HepG2 (cell line): Measurements from ENCODE around the gene CD6. TPM values are rescaled to one million over a fixed set of nuclear protein-coding genes. Genes with fewer than 3 reads are reported as not detected.

Experiments
- ATAC-seq: fragments of 200-7000 bp; cut with Tn5 transposase; 3 replicates; pipeline ENCODE4 v1.9.1; 2020; ENCODE audit warnings: mild to moderate bottlenecking, moderate library complexity
- BruUV-seq: library from RNA; stranded (reverse); fragments of 400-500 nt; replicated peaks from 2 replicates; lab custom pipeline; 2021; lab: Mats Ljungman, UMichigan
- CTCF ChIA-PET: fragments of 300-600 bp; formaldehyde crosslinking; extraction: SDS; loops from one replicate; lab custom pipeline; 2021; ENCODE audit warnings: low total read pairs, inconsistent platforms, low intra/inter-chr PET ratio; lab: Yijun Ruan, JAX
- POLR2A ChIA-PET: fragments of 350-600 bp; sonication (Branson Sonifier 250); formaldehyde crosslinking; loops from one replicate; lab custom pipeline; 2020; ENCODE audit warnings: antibody characterized with exemption, inconsistent platforms; lab: Yijun Ruan, JAX
- DNase-seq: peaks from one replicate; pipeline ENCODE4 v3.0.0-alpha.2; 2015; ENCODE audit warnings: low spot score
- FAIRE-seq: peaks from 3 replicates; lab custom pipeline; 2011; peaks lifted over from hg19 to GRCh38; lab: Jason Lieb, UNC
- H2AFZ ChIP-seq: one replicate; pipeline ENCODE4 v1.6.1; 2011; ENCODE audit warnings: low read length, inconsistent platforms
- H3K27ac ChIP-seq: fragments of 300-600 bp; 3 replicates; pipeline ENCODE4 v1.8.0; 2011; ENCODE audit warnings: mixed run types, mild to moderate bottlenecking, mixed read lengths, low read length, inconsistent platforms; ENCODE audit not compliant: insufficient read depth; ENCODE audit errors: extremely low read length
- H3K27me3 ChIP-seq, 2 experiments: fragments of 200-600 bp in 1 of 2; 2 replicates in 1 of 2; 3 replicates in 1 of 2; pipeline versions ENCODE4 v1.6.0 to v1.8.0; 2011; ENCODE audit warnings: low read length in 2 of 2, mild to moderate bottlenecking in 2 of 2, moderate library complexity in 2 of 2, inconsistent platforms in 1 of 2; ENCODE audit not compliant: insufficient read depth in 2 of 2, control insufficient read depth in 1 of 2
- H3K36me3 ChIP-seq, 2 experiments: fragments of 200-600 bp in 1 of 2; replicated peaks in 1 of 2; 2 replicates in 1 of 2; 3 replicates in 1 of 2; pipeline versions ENCODE4 v1.5.1 to v1.8.0; 2011; ENCODE audit warnings: low read length in 2 of 2, inconsistent platforms in 1 of 2; ENCODE audit not compliant: insufficient read depth in 2 of 2, control insufficient read depth in 1 of 2
- H3K4me1 ChIP-seq: 2 replicates; pipeline ENCODE4 v1.5.1; 2012; ENCODE audit warnings: low read length, inconsistent platforms; ENCODE audit not compliant: insufficient read depth
- H3K4me2 ChIP-seq: 2 replicates; pipeline ENCODE4 v1.6.0; 2011; ENCODE audit warnings: low read depth, low read length, inconsistent platforms
- H3K4me3 ChIP-seq, 3 experiments: fragments of 200-600 bp in 1 of 3; sonication (generic), shearing (Covaris generic) in 1 of 3; replicated peaks in 1 of 3; 2 replicates each; pipeline ENCODE4 v1.5.1; 2011 to 2016; ENCODE audit warnings: low read length in 3 of 3, inconsistent platforms in 2 of 3, low read depth in 2 of 3, mild to moderate bottlenecking in 2 of 3, control low read depth in 1 of 3, mixed read lengths in 1 of 3; ENCODE audit not compliant: insufficient read depth in 1 of 3
- H3K79me2 ChIP-seq: one replicate; pipeline ENCODE4 v1.6.1; 2011; ENCODE audit warnings: low read length, inconsistent platforms; ENCODE audit not compliant: insufficient read depth
- H3K9ac ChIP-seq: 2 replicates; pipeline ENCODE4 v1.6.0; 2011; ENCODE audit warnings: mild to moderate bottlenecking, low read depth, low read length, inconsistent platforms; ENCODE audit not compliant: insufficient read depth
- H3K9me3 ChIP-seq: 2 replicates; pipeline ENCODE4 v1.5.1; 2012; ENCODE audit warnings: mild to moderate bottlenecking, low read length
- H4K20me1 ChIP-seq: 2 replicates; pipeline ENCODE4 v1.6.0; 2011; ENCODE audit warnings: inconsistent platforms, mild to moderate bottlenecking, low read length, moderate library complexity; ENCODE audit not compliant: insufficient read depth
- FOXP1 ChIP-seq, 2 experiments: fragments of 450-650 bp in 1 of 2; IDR thresholded peaks; 2 replicates each; pipeline ENCODE4 v1.6.1; 2017 to 2018; ENCODE audit warnings: antibody characterized with exemption in 1 of 2
- HNRNPL ChIP-seq: fragments of 200-400 bp; formaldehyde crosslinking; IDR thresholded peaks from 2 replicates; pipeline ENCODE4 v1.6.1; 2017; ENCODE audit warnings: mild to moderate bottlenecking, low read depth, low read length
- ZNF792 ChIP-seq: IDR thresholded peaks from 2 replicates; pipeline ENCODE4 v1.6.1; 2016
- ZNF883 ChIP-seq: sonication (generic); formaldehyde crosslinking; IDR thresholded peaks from 2 replicates; pipeline ENCODE4 v1.5.1; 2020; ENCODE audit warnings: mild to moderate bottlenecking, missing genetic modification reagents; ENCODE audit errors: not compliant biosample characterization
- WGBS: methylation state at CpG from one replicate; pipeline ENCODE4 v1.1.6; 2017; ENCODE audit warnings: low lambda C conversion rate; 5-methylcytosine and 5-hydroxymethylcytosine counted together
- in situ Hi-C: cut with HindIII; loops from 2 replicates; pipeline ENCODE4 v1.10.0; 2017; ENCODE audit warnings: low pct_unique_long_range_greater_than_20kb; ENCODE audit not compliant: extremely low pct_ligation_motif_present
- intact Hi-C: fragments of 100-400 bp; cut with micrococcal nuclease; formaldehyde crosslinking; loops from one replicate; pipeline ENCODE4 v1.10.0; 2022; ENCODE audit not compliant: unreplicated experiment
- polyA plus RNA-seq, 8 experiments: library from polyadenylated mRNA; depleted of rRNA in 3 of 8; stranded (reverse) in 7 of 8; unstranded in 1 of 8; fragments of >200 nt; fragmentation: Illumina TruSeq in 4 of 8; extraction: Trizol in 4 of 8; gene quantifications; 2 replicates each; pipeline versions ENCODE4 v1.2.1 to v1.2.3, GENCODE V29; 2011 to 2016; ENCODE audit warnings: low read depth in 4 of 8, missing spikeins in 1 of 8, mixed read lengths in 1 of 8; ENCODE audit not compliant: insufficient read depth in 1 of 8
- total RNA-seq, 5 experiments: library from RNA; depleted of rRNA; stranded (reverse); fragments of >200 nt; fragmentation: Illumina TruSeq; extraction: Trizol; gene quantifications; 2 replicates each; pipeline ENCODE4 v1.2.3, GENCODE V29; 2016; ENCODE audit warnings: low read depth in 1 of 5
- TF ChIP-seq, protein P1 (sequence below): sonication (generic); formaldehyde crosslinking; IDR thresholded peaks from 2 replicates; pipeline ENCODE4 v1.4.0; 2020; ENCODE audit warnings: mild to moderate bottlenecking, missing genetic modification reagents, borderline replicate concordance
- TF ChIP-seq, protein P2 (sequence below): sonication (generic); formaldehyde crosslinking; IDR thresholded peaks from 2 replicates; pipeline ENCODE4 v1.4.0; 2020; ENCODE audit warnings: missing genetic modification reagents, borderline replicate concordance

Gene CD6
- total and polyA plus RNA-seq, 2 of the 13 experiments (the other 11 are each of a cell fraction or from before 2014, with no cell fraction given), result not detected

DNA sequence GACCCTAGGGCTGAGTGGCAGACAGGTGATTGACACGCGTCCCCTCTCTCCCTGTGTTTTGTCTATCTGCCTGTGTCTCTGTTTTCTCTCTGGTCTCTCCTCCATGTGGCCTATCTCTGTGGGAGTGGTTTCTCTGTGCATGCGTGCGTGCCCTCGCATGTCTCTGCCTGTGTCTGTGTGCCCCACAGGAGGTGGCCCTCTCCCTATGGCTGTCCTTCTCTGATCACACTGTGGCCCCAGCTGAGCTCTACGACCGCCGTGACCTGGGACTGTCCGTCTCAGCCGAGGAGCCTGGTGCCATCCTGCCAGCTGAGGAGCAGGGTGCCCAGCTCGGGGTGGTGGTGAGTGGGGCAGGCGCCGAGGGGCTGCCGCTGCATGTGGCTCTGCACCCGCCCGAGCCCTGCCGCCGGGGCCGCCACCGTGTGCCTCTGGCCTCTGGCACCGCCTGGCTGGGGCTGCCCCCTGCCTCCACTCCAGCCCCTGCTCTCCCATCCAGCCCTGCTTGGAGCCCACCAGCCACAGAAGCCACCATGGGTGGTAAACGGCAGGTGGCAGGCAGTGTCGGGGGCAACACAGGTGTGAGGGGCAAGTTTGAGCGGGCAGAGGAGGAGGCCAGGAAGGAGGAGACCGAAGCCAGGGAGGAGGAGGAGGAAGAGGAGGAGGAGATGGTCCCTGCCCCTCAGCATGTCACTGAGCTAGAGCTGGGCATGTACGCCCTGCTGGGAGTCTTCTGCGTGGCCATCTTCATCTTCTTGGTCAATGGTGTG, 35.6 kb upstream of the CD6 start:
- FAIRE-seq (no peak), ATAC-seq (no peak), DNase-seq (no peak)
- Histone ChIP-seq H3K9ac (no peak overlapping the region), H3K27ac (no peak overlapping the region), H3K4me1 (no peaks in the 10 kb centered on the region), H2AFZ (no peak overlapping the region), H3K79me2 (no peaks in the 10 kb centered on the region), H4K20me1 (no peaks in the 10 kb centered on the region), H3K4me3 (no peak overlapping the region), H3K9me3 (no peaks in the 10 kb centered on the region), H3K36me3 (peaks cover 2 to 3% of the 10 kb centered on the region in 2 experiments; a peak in 3 of 5 replicates), H3K27me3 (no peaks in the 10 kb centered on the region; a peak in 1 of 5 replicates), H3K4me2 (no peak overlapping the region)
- CTCF ChIA-PET, result no interaction called here
- POLR2A ChIA-PET, result no interaction called here
- TF ChIP-seq, protein P1, sequence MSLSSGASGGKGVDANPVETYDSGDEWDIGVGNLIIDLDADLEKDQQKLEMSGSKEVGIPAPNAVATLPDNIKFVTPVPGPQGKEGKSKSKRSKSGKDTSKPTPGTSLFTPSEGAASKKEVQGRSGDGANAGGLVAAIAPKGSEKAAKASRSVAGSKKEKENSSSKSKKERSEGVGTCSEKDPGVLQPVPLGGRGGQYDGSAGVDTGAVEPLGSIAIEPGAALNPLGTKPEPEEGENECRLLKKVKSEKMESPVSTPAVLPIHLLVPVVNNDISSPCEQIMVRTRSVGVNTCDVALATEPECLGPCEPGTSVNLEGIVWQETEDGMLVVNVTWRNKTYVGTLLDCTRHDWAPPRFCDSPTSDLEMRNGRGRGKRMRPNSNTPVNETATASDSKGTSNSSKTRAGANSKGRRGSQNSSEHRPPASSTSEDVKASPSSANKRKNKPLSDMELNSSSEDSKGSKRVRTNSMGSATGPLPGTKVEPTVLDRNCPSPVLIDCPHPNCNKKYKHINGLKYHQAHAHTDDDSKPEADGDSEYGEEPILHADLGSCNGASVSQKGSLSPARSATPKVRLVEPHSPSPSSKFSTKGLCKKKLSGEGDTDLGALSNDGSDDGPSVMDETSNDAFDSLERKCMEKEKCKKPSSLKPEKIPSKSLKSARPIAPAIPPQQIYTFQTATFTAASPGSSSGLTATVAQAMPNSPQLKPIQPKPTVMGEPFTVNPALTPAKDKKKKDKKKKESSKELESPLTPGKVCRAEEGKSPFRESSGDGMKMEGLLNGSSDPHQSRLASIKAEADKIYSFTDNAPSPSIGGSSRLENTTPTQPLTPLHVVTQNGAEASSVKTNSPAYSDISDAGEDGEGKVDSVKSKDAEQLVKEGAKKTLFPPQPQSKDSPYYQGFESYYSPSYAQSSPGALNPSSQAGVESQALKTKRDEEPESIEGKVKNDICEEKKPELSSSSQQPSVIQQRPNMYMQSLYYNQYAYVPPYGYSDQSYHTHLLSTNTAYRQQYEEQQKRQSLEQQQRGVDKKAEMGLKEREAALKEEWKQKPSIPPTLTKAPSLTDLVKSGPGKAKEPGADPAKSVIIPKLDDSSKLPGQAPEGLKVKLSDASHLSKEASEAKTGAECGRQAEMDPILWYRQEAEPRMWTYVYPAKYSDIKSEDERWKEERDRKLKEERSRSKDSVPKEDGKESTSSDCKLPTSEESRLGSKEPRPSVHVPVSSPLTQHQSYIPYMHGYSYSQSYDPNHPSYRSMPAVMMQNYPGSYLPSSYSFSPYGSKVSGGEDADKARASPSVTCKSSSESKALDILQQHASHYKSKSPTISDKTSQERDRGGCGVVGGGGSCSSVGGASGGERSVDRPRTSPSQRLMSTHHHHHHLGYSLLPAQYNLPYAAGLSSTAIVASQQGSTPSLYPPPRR, result no peak
- no peak for TF ChIP-seq ZNF792 (CRISPR knock-in tag)
- no peak for TF ChIP-seq ZNF883
- no peak for TF ChIP-seq FOXP1 (IDR thresholded peaks at IDR 0.05)
- no peak for TF ChIP-seq FOXP1 (CRISPR knock-in tag; IDR thresholded peaks at IDR 0.05)
- no peak for TF ChIP-seq HNRNPL
- TF ChIP-seq, protein P2, sequence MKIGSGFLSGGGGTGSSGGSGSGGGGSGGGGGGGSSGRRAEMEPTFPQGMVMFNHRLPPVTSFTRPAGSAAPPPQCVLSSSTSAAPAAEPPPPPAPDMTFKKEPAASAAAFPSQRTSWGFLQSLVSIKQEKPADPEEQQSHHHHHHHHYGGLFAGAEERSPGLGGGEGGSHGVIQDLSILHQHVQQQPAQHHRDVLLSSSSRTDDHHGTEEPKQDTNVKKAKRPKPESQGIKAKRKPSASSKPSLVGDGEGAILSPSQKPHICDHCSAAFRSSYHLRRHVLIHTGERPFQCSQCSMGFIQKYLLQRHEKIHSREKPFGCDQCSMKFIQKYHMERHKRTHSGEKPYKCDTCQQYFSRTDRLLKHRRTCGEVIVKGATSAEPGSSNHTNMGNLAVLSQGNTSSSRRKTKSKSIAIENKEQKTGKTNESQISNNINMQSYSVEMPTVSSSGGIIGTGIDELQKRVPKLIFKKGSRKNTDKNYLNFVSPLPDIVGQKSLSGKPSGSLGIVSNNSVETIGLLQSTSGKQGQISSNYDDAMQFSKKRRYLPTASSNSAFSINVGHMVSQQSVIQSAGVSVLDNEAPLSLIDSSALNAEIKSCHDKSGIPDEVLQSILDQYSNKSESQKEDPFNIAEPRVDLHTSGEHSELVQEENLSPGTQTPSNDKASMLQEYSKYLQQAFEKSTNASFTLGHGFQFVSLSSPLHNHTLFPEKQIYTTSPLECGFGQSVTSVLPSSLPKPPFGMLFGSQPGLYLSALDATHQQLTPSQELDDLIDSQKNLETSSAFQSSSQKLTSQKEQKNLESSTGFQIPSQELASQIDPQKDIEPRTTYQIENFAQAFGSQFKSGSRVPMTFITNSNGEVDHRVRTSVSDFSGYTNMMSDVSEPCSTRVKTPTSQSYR, result no peak
- in situ Hi-C loops (no loop called here), intact Hi-C loops (no loop called here)
- BruUV-seq, result no TSS peak
- WGBS, result 95% methylated on average over 13 of the region's 27 CpGs
